ENCODE measurements around the gene DIAPH3.

- TF ChIP-seq CTCF (conservative IDR thresholded peaks at IDR 0.05; ENCODE audit: low read length), result no peak
- TF ChIP-seq EZH2phosphoT487 (IDR thresholded peaks at IDR 0.05; ENCODE audit: borderline replicate concordance), result no peak
These were observed 187.8 kb downstream of the DIAPH3 start for GRCh38 chr13:59975807-59976435.
